IMR-90 (cell line): ENCODE data around the gene WNT7B. TPM values are rescaled to one million over a fixed set of nuclear protein-coding genes. Genes with fewer than 3 reads are reported as not detected.

ENCODE experiments used
- ATAC-seq: fragments of 200-7000 bp; cut with Tn5 transposase; 2 replicates; pipeline ENCODE4 v1.9.1; 2020; ENCODE audit warnings: low read depth, mild to moderate bottlenecking, moderate library complexity
- BruUV-seq: library from RNA; stranded (reverse); fragments of 400-500 nt; replicated peaks from 2 replicates; lab custom pipeline; 2021; lab: Mats Ljungman, UMichigan
- CTCF ChIA-PET: fragments of 300-600 bp; formaldehyde crosslinking; extraction: SDS; loops from one replicate; lab custom pipeline; 2021; ENCODE audit warnings: antibody characterized with exemption; lab: Yijun Ruan, JAX
- POLR2A ChIA-PET: fragments of 300-600 bp; sonication (Branson Sonifier 250); formaldehyde crosslinking; loops from one replicate; lab custom pipeline; 2022; ENCODE audit warnings: antibody characterized with exemption; ENCODE audit not compliant: unreplicated experiment; lab: Charles Lee
- DNase-seq: peaks from one replicate; pipeline ENCODE4 v3.0.0; 2013
- H2AFZ ChIP-seq: replicated peaks from 2 replicates; pipeline ENCODE3; 2013; ENCODE audit warnings: low read length, mild to moderate bottlenecking; ENCODE audit not compliant: poor library complexity
- H2AK5ac ChIP-seq: 2 replicates; pipeline ENCODE4 v1.6.1; 2013; ENCODE audit warnings: low read depth, low read length, inconsistent platforms
- H2AK9ac ChIP-seq: replicated peaks from 2 replicates; pipeline ENCODE3; 2013; ENCODE audit warnings: mild to moderate bottlenecking, low read depth, low read length, moderate library complexity; ENCODE audit not compliant: poor library complexity
- H2BK120ac ChIP-seq: 2 replicates; pipeline ENCODE4 v1.6.1; 2013; ENCODE audit warnings: low read depth, low read length, inconsistent platforms
- H2BK15ac ChIP-seq: 3 replicates; pipeline ENCODE4 v1.6.1; 2013; ENCODE audit warnings: low read depth, low read length, inconsistent platforms
- H2BK20ac ChIP-seq: 2 replicates; pipeline ENCODE4 v1.6.1; 2013; ENCODE audit warnings: low read depth, mild to moderate bottlenecking, inconsistent platforms, low read length, moderate library complexity
- H2BK5ac ChIP-seq: 2 replicates; pipeline ENCODE4 v1.6.1; 2013; ENCODE audit warnings: mild to moderate bottlenecking, low read depth, low read length, inconsistent platforms; ENCODE audit not compliant: poor library complexity, severe bottlenecking
- H3K14ac ChIP-seq: replicated peaks from 2 replicates; pipeline ENCODE4 v1.6.1; 2013; ENCODE audit warnings: low read depth, low read length, inconsistent platforms
- H3K18ac ChIP-seq: 2 replicates; pipeline ENCODE4 v1.6.1; 2013; ENCODE audit warnings: low read depth, low read length, control low read depth
- H3K23ac ChIP-seq: 2 replicates; pipeline ENCODE4 v1.6.1; 2013; ENCODE audit warnings: low read depth, low read length, inconsistent platforms
- H3K27ac ChIP-seq: 2 replicates; pipeline ENCODE4 v1.5.1; 2013; ENCODE audit warnings: mild to moderate bottlenecking, control low read depth, low read length; ENCODE audit not compliant: insufficient read depth
- H3K27me3 ChIP-seq: 2 replicates; pipeline ENCODE4 v1.6.1; 2013; ENCODE audit warnings: low read length; ENCODE audit not compliant: control insufficient read depth, insufficient read depth
- H3K36me3 ChIP-seq: 2 replicates; pipeline ENCODE4 v1.6.1; 2013; ENCODE audit warnings: low read length, mixed read lengths; ENCODE audit not compliant: control insufficient read depth, insufficient read depth
- H3K4ac ChIP-seq: 2 replicates; pipeline ENCODE4 v1.6.1; 2013; ENCODE audit warnings: low read depth, low read length, inconsistent platforms
- H3K4me1 ChIP-seq: 2 replicates; pipeline ENCODE4 v1.6.1; 2013; ENCODE audit warnings: low read length, mixed read lengths; ENCODE audit not compliant: control insufficient read depth, insufficient read depth
- H3K4me2 ChIP-seq: 2 replicates; pipeline ENCODE4 v1.6.1; 2013; ENCODE audit warnings: low read depth, mild to moderate bottlenecking, control low read depth, low read length, moderate library complexity
- H3K4me3 ChIP-seq: 2 replicates; pipeline ENCODE4 v1.5.1; 2013; ENCODE audit warnings: low read depth, mild to moderate bottlenecking, control low read depth, low read length, moderate library complexity; ENCODE audit not compliant: insufficient read depth
- H3K56ac ChIP-seq: 2 replicates; pipeline ENCODE4 v1.6.1; 2013; ENCODE audit warnings: low read length, inconsistent platforms; ENCODE audit not compliant: insufficient read depth; ENCODE audit errors: extremely low read depth
- H3K79me1 ChIP-seq, 2 experiments: 2 replicates each; pipeline ENCODE4 v1.6.1; 2013; ENCODE audit warnings: low read length in 2 of 2, inconsistent platforms in 1 of 2, low read depth in 1 of 2
- H3K9ac ChIP-seq: 2 replicates; pipeline ENCODE4 v1.6.1; 2013; ENCODE audit warnings: low read depth, low read length, control low read depth
- H3K9me1 ChIP-seq: 2 replicates; pipeline ENCODE4 v1.6.1; 2013; ENCODE audit warnings: low read length, inconsistent platforms; ENCODE audit not compliant: insufficient read depth
- H3K9me3 ChIP-seq: 2 replicates; pipeline ENCODE4 v1.6.1; 2013; ENCODE audit warnings: low read length; ENCODE audit not compliant: control insufficient read depth, insufficient read depth
- H4K20me1 ChIP-seq: 2 replicates; pipeline ENCODE4 v1.6.1; 2013; ENCODE audit warnings: low read length, inconsistent platforms; ENCODE audit not compliant: insufficient read depth
- H4K5ac ChIP-seq: 2 replicates; pipeline ENCODE4 v1.6.1; 2013; ENCODE audit warnings: mild to moderate bottlenecking, low read depth, low read length, control low read depth
- H4K8ac ChIP-seq, 2 experiments: 2 replicates each; pipeline ENCODE4 v1.6.1; 2013; ENCODE audit warnings: low read depth in 2 of 2, low read length in 2 of 2, control low read depth in 1 of 2, inconsistent platforms in 1 of 2
- H4K91ac ChIP-seq: 2 replicates; pipeline ENCODE4 v1.6.1; 2013; ENCODE audit warnings: low read depth, low read length, inconsistent platforms; ENCODE audit not compliant: insufficient read depth
- BHLHE40 ChIP-seq: fragments of 150-350 bp; IDR thresholded peaks from 2 replicates; pipeline ENCODE4 v1.6.1; 2016; ENCODE audit warnings: mild to moderate bottlenecking, low read depth, low read length
- CHD1 ChIP-seq: IDR thresholded peaks from 2 replicates; pipeline ENCODE4 v1.6.1; 2012; ENCODE audit warnings: low read depth, low read length, improper control_type of control experiment
- FOS ChIP-seq: fragments of 150-350 bp; IDR thresholded peaks from 2 replicates; pipeline ENCODE4 v1.6.1; 2016; ENCODE audit warnings: low read depth, low read length
- MAFK ChIP-seq: IDR thresholded peaks from 2 replicates; pipeline ENCODE4 v1.6.1; 2012; ENCODE audit warnings: low read depth, low read length, improper control_type of control experiment
- MAZ ChIP-seq: IDR thresholded peaks from 2 replicates; pipeline ENCODE4 v1.6.1; 2012; ENCODE audit warnings: low read depth, mild to moderate bottlenecking, low read length, improper control_type of control experiment, moderate library complexity, borderline replicate concordance
- RCOR1 ChIP-seq: IDR thresholded peaks from 2 replicates; pipeline ENCODE4 v1.6.1; 2012; ENCODE audit warnings: mild to moderate bottlenecking, low read length, improper control_type of control experiment; ENCODE audit not compliant: insufficient replicate concordance
- RFX5 ChIP-seq: IDR thresholded peaks from 2 replicates; pipeline ENCODE4 v1.8.0; 2012; ENCODE audit warnings: low read depth, mild to moderate bottlenecking, low read length, moderate library complexity
- SMC3 ChIP-seq: fragments of 150-350 bp; IDR thresholded peaks from 2 replicates; pipeline ENCODE4 v1.6.1; 2016; ENCODE audit warnings: low read depth, mild to moderate bottlenecking, antibody characterized with exemption, low read length, moderate library complexity
- WGBS, 2 experiments: methylation state at CpG; one replicate each; pipeline versions ENCODE4 v1.1.5 to v1.1.7; 2013; ENCODE audit warnings: missing lambda C conversion rate in 2 of 2; ENCODE audit not compliant: insufficient read length in 1 of 2; ENCODE audit errors: extremely low coverage in 2 of 2; 5-methylcytosine and 5-hydroxymethylcytosine counted together
- dilution Hi-C: fragments of 300-500 bp; cut with HindIII; formaldehyde crosslinking; loops from one replicate; pipeline ENCODE4 v1.14.3; 2018; ENCODE audit warnings: low sequenced_read_pairs; ENCODE audit not compliant: unreplicated experiment
- in situ Hi-C: fragments of 300-500 bp; cut with MboI; formaldehyde crosslinking; loops from 3 replicates; pipeline ENCODE4 v1.14.3; 2019; ENCODE audit warnings: low sequenced_read_pairs, inconsistent platforms, mixed read lengths
- intact Hi-C: fragments of 100-400 bp; cut with micrococcal nuclease; formaldehyde crosslinking; loops from 2 replicates; pipeline ENCODE4 v1.10.0; 2022
- polyA plus RNA-seq, 3 experiments: library from polyadenylated mRNA; depleted of rRNA; stranded (reverse); fragments of >200 nt; gene quantifications; 2 replicates each; pipeline ENCODE4 v1.2.3, GENCODE V29; 2012; ENCODE audit warnings: low replicate concordance in 1 of 3
- total RNA-seq: library from RNA; depleted of rRNA; stranded (reverse); fragments of >200 nt; gene quantifications from 2 replicates; pipeline ENCODE4 v1.2.3, GENCODE V29; 2012
- TF ChIP-seq, protein P1 (sequence below): conservative IDR thresholded peaks from 2 replicates; pipeline ENCODE4 v1.5.1; 2012; ENCODE audit warnings: mild to moderate bottlenecking, low read depth, low read length, improper control_type of control experiment
- TF ChIP-seq, protein P2 (sequence below): fragments of 150-350 bp; IDR thresholded peaks from 2 replicates; pipeline ENCODE4 v1.6.1; 2017; ENCODE audit warnings: mild to moderate bottlenecking, antibody characterized with exemption, low read length, low read depth
- TF ChIP-seq, protein P3 (sequence below): fragments of 150-350 bp; IDR thresholded peaks from 2 replicates; pipeline ENCODE4 v1.6.1; 2016; ENCODE audit warnings: low read depth, mild to moderate bottlenecking, low read length, moderate library complexity, borderline replicate concordance

Gene WNT7B
- total and polyA plus RNA-seq, 2 of the 4 experiments (the other 2 are of a cell fraction): under 0.01 to 0.15 TPM

DNA sequence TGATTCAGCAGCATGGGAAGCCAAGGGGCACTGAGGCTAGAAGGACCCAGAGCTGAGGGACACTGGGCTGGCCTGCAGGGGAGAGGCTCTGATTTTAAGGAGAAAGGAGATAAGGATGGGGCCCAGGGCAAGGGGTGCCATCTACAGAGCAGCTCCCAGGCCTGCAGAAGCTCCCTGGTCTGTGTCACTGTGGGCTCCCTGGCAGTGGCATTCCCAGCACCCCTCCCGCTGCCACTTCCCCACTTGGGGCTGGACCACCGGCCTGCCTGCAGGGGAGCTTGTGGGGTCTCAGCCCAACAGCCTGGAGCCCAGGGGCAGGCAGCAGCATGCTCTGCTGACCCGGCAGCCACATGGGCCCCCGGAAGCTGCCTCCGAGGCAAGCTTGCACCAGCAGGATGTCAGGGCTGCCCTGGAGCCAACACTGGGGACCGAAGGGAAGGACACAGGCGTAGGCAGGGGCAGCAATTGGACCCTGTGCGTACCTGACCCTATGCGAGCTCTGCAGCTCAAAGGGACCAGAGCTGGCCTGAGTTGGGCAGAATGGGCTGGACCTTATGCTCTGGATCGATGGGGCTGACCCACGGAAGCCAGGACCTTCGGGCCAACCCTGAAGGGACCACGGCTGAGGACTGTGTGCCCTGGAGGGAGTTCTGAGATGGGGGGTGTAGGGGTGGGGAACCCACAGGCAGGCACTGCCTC is 35.4 kb upstream of the WNT7B start (continued):
- TF ChIP-seq MAZ (no peak), CHD1 (no peak)

DNA sequence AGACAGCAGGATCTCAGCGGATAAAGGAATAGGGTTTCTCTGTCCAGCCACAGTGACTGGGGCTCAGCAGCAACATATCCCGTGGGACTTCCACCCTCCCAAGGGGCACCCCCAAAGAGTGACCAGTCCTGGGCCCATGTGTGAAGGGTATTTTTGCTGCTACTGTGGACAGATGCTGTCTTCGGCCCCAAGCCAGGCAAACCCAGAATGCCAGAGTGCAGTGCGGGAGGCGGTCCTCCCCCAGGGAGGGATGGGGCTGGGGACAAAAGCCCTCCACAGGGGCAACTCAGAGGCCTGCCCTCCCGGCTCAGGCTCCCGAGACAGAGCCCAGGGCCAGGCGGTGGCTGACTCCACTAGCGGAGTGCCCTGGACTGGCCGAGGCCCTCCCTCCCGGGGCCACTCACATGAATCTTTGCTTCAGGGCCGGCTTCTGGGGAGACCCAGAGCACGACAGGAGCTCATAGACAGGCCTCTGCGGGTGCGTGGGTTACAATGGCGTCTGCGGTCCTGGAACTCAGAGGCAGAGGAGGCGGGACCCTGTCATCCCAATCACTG is 34.7 kb upstream of the WNT7B start:
- Histone ChIP-seq H3K14ac (no peak overlapping the region), H2BK5ac (no peak overlapping the region), H3K9me3 (peaks cover 5% of the 10 kb centered on the region), H3K23ac (no peak overlapping the region), H3K4me1 (peaks cover 25% of the 10 kb centered on the region), H2AK9ac (peak overlapping the region; percentile 37), H3K27ac (no peak overlapping the region), H3K18ac (no peak overlapping the region), H3K56ac (no peak overlapping the region), H3K9me1 (no peaks in the 10 kb centered on the region), H3K4me3 (no peak overlapping the region), H3K79me1 (peaks cover 7 to 14% of the 10 kb centered on the region in 2 experiments; a peak in 2 of 4 replicates), H3K4ac (no peak overlapping the region; the same call in 1 of the 2 replicates), H2AK5ac (peak overlapping the region; percentile 54; the same call in 1 of the 2 replicates), H3K9ac (no peak overlapping the region), H2BK15ac (no peak overlapping the region), H3K27me3 (no peaks in the 10 kb centered on the region), H4K91ac (peak overlapping the region; percentile 21; the same call in 1 of the 2 replicates), H2BK20ac (no peak overlapping the region), H2AFZ (no peak overlapping the region), H3K4me2 (no peak overlapping the region), H4K20me1 (no peaks in the 10 kb centered on the region), H4K5ac (no peak overlapping the region), H4K8ac (no peak overlapping the region), H3K36me3 (no peaks in the 10 kb centered on the region), H2BK120ac (peak overlapping the region; percentile 33; the same call in 1 of the 2 replicates)
- dilution Hi-C loops: no loop called here
- WGBS, 2 experiments: 88% methylated on average over 4 of the region's 18 CpGs; no CpG with 5 or more reads in 1 of the 2 experiments
- POLR2A ChIA-PET: interaction anchor here (0.8 kb wide), 1 partner anchor 59 kb away, joined by 3 read pairs; no protein-coding TSS in a partner anchor
- BruUV-seq: no TSS peak
- DNase-seq (no peak), ATAC-seq (no peak)
- in situ Hi-C loops: no loop called here
- CTCF ChIA-PET: interaction anchor here (1.7 kb wide), 1 partner anchor 105 kb away, joined by 6 read pairs; no protein-coding TSS in a partner anchor
- intact Hi-C loops: loop anchor here (2.0 kb wide), 1 partner anchor 57 kb away; no protein-coding TSS in a partner anchor
- TF ChIP-seq FOS: no peak
- no peak for TF ChIP-seq SMC3
- no peak for TF ChIP-seq CHD1
- TF ChIP-seq, protein P1, sequence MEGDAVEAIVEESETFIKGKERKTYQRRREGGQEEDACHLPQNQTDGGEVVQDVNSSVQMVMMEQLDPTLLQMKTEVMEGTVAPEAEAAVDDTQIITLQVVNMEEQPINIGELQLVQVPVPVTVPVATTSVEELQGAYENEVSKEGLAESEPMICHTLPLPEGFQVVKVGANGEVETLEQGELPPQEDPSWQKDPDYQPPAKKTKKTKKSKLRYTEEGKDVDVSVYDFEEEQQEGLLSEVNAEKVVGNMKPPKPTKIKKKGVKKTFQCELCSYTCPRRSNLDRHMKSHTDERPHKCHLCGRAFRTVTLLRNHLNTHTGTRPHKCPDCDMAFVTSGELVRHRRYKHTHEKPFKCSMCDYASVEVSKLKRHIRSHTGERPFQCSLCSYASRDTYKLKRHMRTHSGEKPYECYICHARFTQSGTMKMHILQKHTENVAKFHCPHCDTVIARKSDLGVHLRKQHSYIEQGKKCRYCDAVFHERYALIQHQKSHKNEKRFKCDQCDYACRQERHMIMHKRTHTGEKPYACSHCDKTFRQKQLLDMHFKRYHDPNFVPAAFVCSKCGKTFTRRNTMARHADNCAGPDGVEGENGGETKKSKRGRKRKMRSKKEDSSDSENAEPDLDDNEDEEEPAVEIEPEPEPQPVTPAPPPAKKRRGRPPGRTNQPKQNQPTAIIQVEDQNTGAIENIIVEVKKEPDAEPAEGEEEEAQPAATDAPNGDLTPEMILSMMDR: no peak
- TF ChIP-seq RFX5: no peak
- no peak for TF ChIP-seq BHLHE40
- TF ChIP-seq, protein P2, sequence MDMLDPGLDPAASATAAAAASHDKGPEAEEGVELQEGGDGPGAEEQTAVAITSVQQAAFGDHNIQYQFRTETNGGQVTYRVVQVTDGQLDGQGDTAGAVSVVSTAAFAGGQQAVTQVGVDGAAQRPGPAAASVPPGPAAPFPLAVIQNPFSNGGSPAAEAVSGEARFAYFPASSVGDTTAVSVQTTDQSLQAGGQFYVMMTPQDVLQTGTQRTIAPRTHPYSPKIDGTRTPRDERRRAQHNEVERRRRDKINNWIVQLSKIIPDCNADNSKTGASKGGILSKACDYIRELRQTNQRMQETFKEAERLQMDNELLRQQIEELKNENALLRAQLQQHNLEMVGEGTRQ: no peak
- no peak for TF ChIP-seq RCOR1
- TF ChIP-seq, protein P3, sequence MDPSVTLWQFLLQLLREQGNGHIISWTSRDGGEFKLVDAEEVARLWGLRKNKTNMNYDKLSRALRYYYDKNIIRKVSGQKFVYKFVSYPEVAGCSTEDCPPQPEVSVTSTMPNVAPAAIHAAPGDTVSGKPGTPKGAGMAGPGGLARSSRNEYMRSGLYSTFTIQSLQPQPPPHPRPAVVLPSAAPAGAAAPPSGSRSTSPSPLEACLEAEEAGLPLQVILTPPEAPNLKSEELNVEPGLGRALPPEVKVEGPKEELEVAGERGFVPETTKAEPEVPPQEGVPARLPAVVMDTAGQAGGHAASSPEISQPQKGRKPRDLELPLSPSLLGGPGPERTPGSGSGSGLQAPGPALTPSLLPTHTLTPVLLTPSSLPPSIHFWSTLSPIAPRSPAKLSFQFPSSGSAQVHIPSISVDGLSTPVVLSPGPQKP: no peak
- TF ChIP-seq MAFK: no peak
